Neural crest cell (in vitro differentiated cells): ENCODE results near the gene FAM180B. TPM values are rescaled to one million over a fixed set of nuclear protein-coding genes. Genes with fewer than 3 reads are reported as not detected.
A peak's percentile ranks its signal among the peaks of the same experiment; 100 is the strongest.

Experiments used
- DNase-seq: peaks from one replicate; pipeline ENCODE4 v3.0.0; 2021; ENCODE audit warnings: low read depth, mixed read lengths, low spot score
- H3K27ac Mint-ChIP-seq: one replicate; pipeline ENCODE4 v1.8.0; 2021; ENCODE audit warnings: mild to moderate bottlenecking, mixed read lengths; ENCODE audit not compliant: unreplicated experiment
- H3K27me3 Mint-ChIP-seq: 2 replicates; pipeline ENCODE4 v1.8.0; 2021; ENCODE audit warnings: low read depth, mild to moderate bottlenecking, mixed read lengths
- H3K36me3 Mint-ChIP-seq: 2 replicates; pipeline ENCODE4 v1.8.0; 2021; ENCODE audit warnings: low read depth, mild to moderate bottlenecking, mixed read lengths
- H3K4me1 Mint-ChIP-seq: 2 replicates; pipeline ENCODE4 v1.8.0; 2021; ENCODE audit warnings: mixed read lengths
- H3K4me3 Mint-ChIP-seq: one replicate; pipeline ENCODE4 v1.8.0; 2021; ENCODE audit warnings: mild to moderate bottlenecking, mixed read lengths
- H3K9me3 Mint-ChIP-seq: 2 replicates; pipeline ENCODE4 v1.8.0; 2021; ENCODE audit warnings: mixed read lengths
- CTCF ChIP-seq: fragments of 200-600 bp; sonication (generic); conservative IDR thresholded peaks from 2 replicates; pipeline ENCODE4 v1.5.0; 2021; ENCODE audit warnings: antibody characterized with exemption, mild to moderate bottlenecking
- total RNA-seq: library from RNA; stranded (reverse); gene quantifications from 2 replicates; pipeline ENCODE4 v1.2.1, GENCODE V29; 2021

The FAM180B gene
- total RNA-seq, 1 donor from 2014 or later, result 0.35 TPM

- Mint-ChIP-seq H3K36me3 (peaks cover 3% of the 10 kb centered on the region), H3K4me1 (peaks cover 5% of the 10 kb centered on the region), H3K4me3 (no peak overlapping the region), H3K27me3 (no peaks in the 10 kb centered on the region), H3K9me3 (no peaks in the 10 kb centered on the region), H3K27ac (no peak overlapping the region)
- no peak for DNase-seq
- TF ChIP-seq CTCF, result no peak
These were observed 16.8 kb downstream of the FAM180B start for GRCh38 chr11:47603295-47603694.

- Mint-ChIP-seq H3K36me3 (peaks cover 4% of the 10 kb centered on the region), H3K27ac (no peak overlapping the region), H3K4me3 (no peak overlapping the region), H3K27me3 (no peaks in the 10 kb centered on the region), H3K4me1 (peaks cover 5% of the 10 kb centered on the region), H3K9me3 (no peaks in the 10 kb centered on the region)
- no peak for DNase-seq
- no peak for TF ChIP-seq CTCF
These were observed 19.4 kb downstream of the FAM180B start for GRCh38 chr11:47605921-47606320.

GRCh38 chr11:47606731-47607130 is 20.3 kb downstream of the FAM180B start:
- Mint-ChIP-seq H3K27ac (no peak overlapping the region), H3K27me3 (no peaks in the 10 kb centered on the region), H3K4me3 (no peak overlapping the region), H3K36me3 (peaks cover 4% of the 10 kb centered on the region), H3K9me3 (no peaks in the 10 kb centered on the region), H3K4me1 (peaks cover 5% of the 10 kb centered on the region)
- no peak for TF ChIP-seq CTCF
- no peak for DNase-seq

- H3K27me3 Mint-ChIP-seq, result no peaks in the 10 kb centered on the region
- no peak overlapping the region for H3K4me3 Mint-ChIP-seq
- DNase-seq, result no peak
- H3K4me1 Mint-ChIP-seq, result peaks cover 5% of the 10 kb centered on the region
- H3K9me3 Mint-ChIP-seq, result no peaks in the 10 kb centered on the region
- H3K27ac Mint-ChIP-seq, result no peak overlapping the region
- H3K36me3 Mint-ChIP-seq, result peaks cover 4% of the 10 kb centered on the region
- no peak for TF ChIP-seq CTCF
These were observed 20.9 kb downstream of the FAM180B start for GRCh38 chr11:47607380-47607779.

GRCh38 chr11:47609675-47610074 is 23.2 kb downstream of the FAM180B start:
- peaks cover 4% of the 10 kb centered on the region for H3K36me3 Mint-ChIP-seq
- H3K27me3 Mint-ChIP-seq, result no peaks in the 10 kb centered on the region
- H3K4me1 Mint-ChIP-seq, result peaks cover 5% of the 10 kb centered on the region
- peak overlapping the region; percentile 5 for H3K27ac Mint-ChIP-seq
- no peak for TF ChIP-seq CTCF
- H3K4me3 Mint-ChIP-seq, result no peak overlapping the region
- no peaks in the 10 kb centered on the region for H3K9me3 Mint-ChIP-seq
- DNase-seq, result no peak

- Mint-ChIP-seq H3K27ac (no peak overlapping the region), H3K9me3 (no peaks in the 10 kb centered on the region), H3K4me3 (no peak overlapping the region), H3K36me3 (peaks cover 4% of the 10 kb centered on the region), H3K4me1 (peaks cover 5% of the 10 kb centered on the region), H3K27me3 (no peaks in the 10 kb centered on the region)
- DNase-seq, result no peak
- no peak for TF ChIP-seq CTCF
These were observed 24.9 kb downstream of the FAM180B start for GRCh38 chr11:47611348-47611794.
